Stimulated activated naive CD8-positive, alpha-beta T cell treated with anti-CD3 and anti-CD28 coated beads, Interleukin-15, amount 100 ng/mL, for 72 hours (primary cell): ENCODE results near the gene ABCG2.

ENCODE experiments used
- ATAC-seq: fragments of 150-1000 bp; cut with Tn5 transposase; 2 replicates; pipeline ENCODE4 v1.10.0; 2021; ENCODE audit warnings: mild to moderate bottlenecking, moderate library complexity
- DNase-seq, 2 donors: peaks; one replicate each; pipeline ENCODE4 v3.0.0; 2021 to 2022
- H3K27ac Mint-ChIP-seq, 2 donors: one replicate each; pipeline ENCODE4 v1.8.0; 2022; ENCODE audit warnings: mild to moderate bottlenecking in 2 of 2, mixed read lengths in 2 of 2, moderate library complexity in 2 of 2
- H3K27me3 Mint-ChIP-seq: one replicate; pipeline ENCODE4 v1.8.0; 2022; ENCODE audit warnings: mixed read lengths
- H3K4me1 Mint-ChIP-seq: one replicate; pipeline ENCODE4 v1.8.0; 2022; ENCODE audit warnings: mild to moderate bottlenecking, mixed read lengths
- H3K4me3 Mint-ChIP-seq, 2 donors: one replicate each; pipeline ENCODE4 v1.8.0; 2022; ENCODE audit warnings: mild to moderate bottlenecking in 2 of 2, mixed read lengths in 2 of 2, moderate library complexity in 1 of 2
- H3K9me3 Mint-ChIP-seq, 2 donors: one replicate each; pipeline ENCODE4 v1.8.0; 2022; ENCODE audit warnings: mixed read lengths in 2 of 2

The ABCG2 gene

DNA sequence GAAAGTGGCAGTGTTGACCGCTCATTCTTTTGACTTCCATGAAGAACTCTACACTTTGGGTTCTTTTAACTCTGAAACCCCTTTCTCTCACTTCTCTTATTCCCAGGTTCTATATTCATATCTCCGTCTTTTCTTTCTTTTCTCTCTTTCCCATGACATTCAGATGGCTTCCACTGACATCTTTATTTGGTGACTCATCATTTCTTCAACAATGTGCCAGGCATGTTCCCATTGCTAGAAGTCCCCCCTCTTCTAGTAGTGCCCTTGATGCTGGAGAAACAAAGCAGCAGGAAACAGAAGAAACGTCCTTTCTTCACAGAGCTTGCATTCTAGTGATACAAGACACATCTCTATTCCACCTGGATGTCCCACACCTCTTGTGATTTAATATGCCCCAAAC, 117.7 kb downstream of the ABCG2 start:
- H3K4me3 Mint-ChIP-seq: no peak overlapping the region
- H3K9me3 Mint-ChIP-seq: no peaks in the 10 kb centered on the region
- no peak for DNase-seq
- no peaks in the 10 kb centered on the region for H3K27me3 Mint-ChIP-seq
- no peak overlapping the region for H3K27ac Mint-ChIP-seq
- ATAC-seq: no peak
- no peaks in the 10 kb centered on the region for H3K4me1 Mint-ChIP-seq
